Left renal cortex interstitium (tissue), 4 donors: Measurements from ENCODE around the gene ARID1B. TPM values are rescaled to one million over a fixed set of nuclear protein-coding genes. Genes with fewer than 3 reads are reported as not detected.

Experiments used
- DNase-seq, 4 donors: peaks; one replicate each; pipeline ENCODE4 v3.0.0-alpha.2; 2013; ENCODE audit warnings: low read depth in 4 of 4, low spot score in 2 of 4, missing footprints in 1 of 4
- polyA plus RNA-seq, 4 donors: library from polyadenylated mRNA; unstranded; fragments of 120-200 nt; gene quantifications; one replicate each; pipeline ENCODE4 v1.2.1, GENCODE V29; 2013; ENCODE audit not compliant: insufficient read length in 4 of 4

ARID1B gene
- polyA plus RNA-seq, 4 donors: 68.2 to 91.4 (median 76.9) TPM

- no peak for DNase-seq
Observed at GRCh38 chr6:156875062-156875461, 97.9 kb downstream of the ARID1B start.

DNA sequence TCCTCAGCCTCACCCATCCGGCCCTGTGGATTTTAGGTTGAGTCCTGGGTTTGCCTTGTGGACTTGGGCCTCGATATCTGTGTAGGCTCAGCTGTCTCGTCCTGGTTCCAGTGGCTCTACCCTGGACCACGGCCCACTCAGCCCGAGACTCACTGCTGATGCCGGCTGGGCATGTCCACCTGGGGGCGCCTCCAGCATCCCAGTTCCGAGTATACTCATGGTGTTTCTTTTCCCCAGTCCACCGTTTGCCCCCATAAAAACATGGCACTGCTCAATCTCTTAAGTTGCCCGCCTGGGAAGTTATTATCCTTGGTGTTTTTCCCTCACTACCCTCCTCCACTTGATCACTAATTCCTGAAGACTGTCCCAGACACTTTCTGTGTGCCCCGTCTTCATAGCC is 99.1 kb downstream of the ARID1B start:
- DNase-seq: no peak

DNA sequence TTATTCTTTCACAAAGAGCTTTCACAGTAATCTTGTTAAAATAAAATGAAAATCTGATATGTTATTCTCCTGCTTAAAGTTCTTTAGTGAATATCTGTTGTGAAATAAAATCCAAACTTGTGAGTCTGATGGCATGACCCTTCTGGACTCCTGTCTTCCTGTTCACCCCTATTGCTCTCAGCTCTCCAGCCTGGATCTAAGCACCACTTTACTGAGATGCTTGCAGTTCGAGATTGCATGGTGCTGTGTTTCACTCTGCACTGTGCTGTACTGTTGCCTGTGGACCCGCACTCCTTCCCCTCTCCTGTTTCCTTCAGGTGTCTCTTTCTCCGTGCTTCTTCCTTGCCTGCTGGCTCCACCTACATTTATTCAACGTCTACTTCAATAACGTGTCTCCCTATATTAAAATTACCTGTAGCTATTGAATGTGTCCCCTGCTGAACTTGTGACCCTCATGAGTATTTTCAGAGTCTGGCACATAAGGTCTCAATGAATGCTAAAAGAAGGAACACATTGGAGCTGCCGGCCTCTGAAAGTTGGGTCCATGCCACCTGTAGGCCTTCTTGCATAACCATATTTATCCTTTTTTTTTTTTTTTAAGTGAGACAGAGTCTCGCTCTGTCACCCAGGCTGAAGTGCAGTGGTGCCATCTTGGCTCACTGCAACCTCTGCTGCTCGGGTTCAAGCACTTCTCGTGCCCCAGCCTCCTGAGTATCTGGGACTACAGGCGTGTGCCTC is 100.1 kb downstream of the ARID1B start:
- DNase-seq: no peak

DNA sequence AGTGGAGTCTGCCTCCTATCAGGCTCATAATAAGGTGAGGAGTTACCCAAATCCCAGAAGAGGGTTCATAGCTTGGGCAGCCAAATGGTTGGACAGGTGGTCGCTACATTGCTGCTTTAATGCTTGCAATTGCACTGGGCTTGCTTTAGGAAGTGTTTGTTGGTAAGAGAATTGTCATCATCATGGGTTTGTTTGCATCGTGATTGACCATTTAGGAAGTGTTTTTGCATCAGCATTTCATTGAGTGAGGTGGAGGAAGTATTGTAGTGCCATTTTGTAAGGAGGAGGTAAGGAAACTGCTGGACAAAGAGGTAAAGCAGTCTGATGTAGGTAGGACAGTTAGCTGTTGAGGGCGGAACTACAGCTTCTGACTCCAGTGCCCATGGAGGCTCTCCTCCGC is 101.5 kb downstream of the ARID1B start:
- no peak for DNase-seq

GRCh38 chr6:156879186-156879585 is 102.0 kb downstream of the ARID1B start:
- no peak for DNase-seq

GRCh38 chr6:156879591-156879990 is 102.4 kb downstream of the ARID1B start:
- DNase-seq: no peak

DNA sequence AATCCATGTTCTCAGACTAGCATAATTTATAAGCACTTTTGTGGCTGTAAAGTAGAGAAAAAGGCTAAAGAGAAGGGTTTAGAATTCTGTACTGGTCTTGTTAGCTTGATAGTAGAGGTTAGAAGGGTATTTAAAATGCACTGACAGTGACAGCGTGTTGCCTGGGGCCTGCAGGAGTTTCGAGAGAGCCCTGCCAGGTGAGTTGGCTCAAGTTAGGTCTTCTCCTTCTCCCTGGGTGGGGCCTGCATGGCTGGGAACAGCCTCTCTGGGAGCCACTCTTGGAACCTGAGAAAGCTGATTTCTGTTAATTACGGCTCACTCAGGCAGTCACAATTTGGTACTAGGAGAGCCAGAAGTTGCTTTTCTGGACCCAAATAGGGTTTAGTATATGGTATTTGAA is 103.7 kb downstream of the ARID1B start:
- DNase-seq: no peak

- DNase-seq: no peak
Observed at GRCh38 chr6:156881687-156882629, 104.8 kb downstream of the ARID1B start.

- no peak for DNase-seq
Observed at GRCh38 chr6:156883497-156884252, 106.5 kb downstream of the ARID1B start.

DNA sequence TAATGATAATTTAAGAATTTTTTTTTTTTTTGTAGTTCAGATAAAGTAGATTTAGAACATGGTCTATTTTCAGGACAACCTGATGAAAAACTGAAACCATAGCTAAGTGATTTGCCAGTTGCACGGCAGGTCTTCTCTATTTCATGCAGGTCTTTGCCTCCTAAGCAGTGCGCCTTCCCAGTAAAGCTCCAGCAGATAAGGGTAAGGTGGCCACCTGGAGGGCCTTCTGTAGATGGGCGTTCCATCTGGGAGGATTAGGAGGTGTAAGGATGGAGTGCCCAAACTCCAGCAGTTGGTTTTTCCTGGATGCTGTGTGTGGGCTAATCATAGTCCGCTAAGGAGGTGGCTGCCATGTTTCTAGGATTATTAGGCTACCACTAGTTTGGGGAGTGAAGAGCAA is 107.1 kb downstream of the ARID1B start:
- no peak for DNase-seq

DNA sequence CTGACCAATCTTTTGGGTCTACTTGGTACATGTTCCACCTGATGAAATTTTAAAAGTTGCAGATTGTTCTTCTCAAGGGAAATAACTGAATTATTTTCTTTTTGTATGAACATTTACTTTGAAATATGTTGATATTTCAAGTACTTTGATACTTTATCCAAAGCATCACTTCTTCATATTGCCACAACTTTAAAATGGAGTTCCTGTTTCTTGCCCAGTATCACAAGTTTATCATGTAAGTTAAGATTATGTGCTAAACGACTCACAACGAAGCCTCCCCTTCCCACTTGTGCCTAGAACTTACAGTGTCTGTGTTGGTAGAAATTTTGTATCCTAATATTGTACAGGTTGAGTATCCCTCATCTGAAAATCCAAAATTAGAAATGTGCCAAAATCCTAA is 108.4 kb downstream of the ARID1B start:
- DNase-seq: no peak

DNA sequence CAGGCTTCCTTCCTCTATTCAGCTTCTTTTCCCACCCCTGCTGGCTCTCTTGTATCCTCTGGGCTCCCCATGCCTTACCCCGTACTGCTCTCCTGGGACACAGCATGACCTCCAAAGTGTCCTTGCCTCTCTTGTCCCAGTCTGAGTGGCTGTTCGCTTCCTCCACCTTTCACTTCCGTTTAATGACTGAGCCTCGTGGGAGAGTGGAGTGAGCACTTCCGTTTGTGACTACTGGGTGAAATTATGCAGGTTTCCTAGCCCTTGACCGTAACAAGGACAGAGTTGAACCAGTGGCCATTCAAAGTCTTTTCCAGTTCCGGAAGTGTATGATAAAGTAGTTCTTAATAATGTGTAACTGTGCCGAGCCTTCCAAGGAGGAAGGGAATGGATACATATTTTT is 109.2 kb downstream of the ARID1B start:
- no peak for DNase-seq

- DNase-seq: no peak
Observed at GRCh38 chr6:156887623-156888269, 110.6 kb downstream of the ARID1B start.

GRCh38 chr6:156889469-156889868 is 112.3 kb downstream of the ARID1B start:
- DNase-seq: no peak

- DNase-seq: no peak
Observed at GRCh38 chr6:156889986-156890385, 112.8 kb downstream of the ARID1B start.

DNA sequence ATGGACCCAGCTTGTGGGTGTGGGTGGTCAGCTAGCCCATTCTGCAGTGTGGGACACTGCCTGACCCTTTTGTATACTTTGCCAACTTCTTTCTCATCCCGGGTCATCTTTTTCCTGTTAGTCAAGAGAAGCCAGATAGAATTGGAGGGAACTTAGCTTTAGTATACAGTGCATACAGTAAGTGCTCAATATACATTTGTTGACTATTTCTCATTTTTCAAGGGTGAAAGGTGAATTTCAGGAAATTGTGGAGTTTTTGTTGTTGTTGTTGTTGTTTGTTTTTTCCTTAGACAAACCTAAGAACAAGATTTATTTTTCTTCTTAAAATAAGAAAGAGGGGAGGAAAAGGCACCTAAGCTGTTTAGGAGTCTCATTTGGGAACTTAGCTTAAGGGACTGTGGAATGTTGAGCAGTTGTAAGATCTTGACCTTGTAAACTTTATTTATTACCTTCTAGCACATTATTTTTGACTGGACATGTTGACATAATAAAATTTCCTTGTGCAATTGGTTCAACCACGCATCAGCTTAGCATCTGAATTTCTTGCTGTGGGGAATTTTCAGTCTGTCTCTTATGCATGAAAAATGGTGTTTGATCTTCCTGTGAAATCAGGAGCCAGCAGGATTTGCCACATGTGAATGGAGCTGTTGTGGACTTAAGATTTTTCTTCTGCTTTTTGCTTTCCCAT is 113.6 kb downstream of the ARID1B start:
- no peak for DNase-seq

DNA sequence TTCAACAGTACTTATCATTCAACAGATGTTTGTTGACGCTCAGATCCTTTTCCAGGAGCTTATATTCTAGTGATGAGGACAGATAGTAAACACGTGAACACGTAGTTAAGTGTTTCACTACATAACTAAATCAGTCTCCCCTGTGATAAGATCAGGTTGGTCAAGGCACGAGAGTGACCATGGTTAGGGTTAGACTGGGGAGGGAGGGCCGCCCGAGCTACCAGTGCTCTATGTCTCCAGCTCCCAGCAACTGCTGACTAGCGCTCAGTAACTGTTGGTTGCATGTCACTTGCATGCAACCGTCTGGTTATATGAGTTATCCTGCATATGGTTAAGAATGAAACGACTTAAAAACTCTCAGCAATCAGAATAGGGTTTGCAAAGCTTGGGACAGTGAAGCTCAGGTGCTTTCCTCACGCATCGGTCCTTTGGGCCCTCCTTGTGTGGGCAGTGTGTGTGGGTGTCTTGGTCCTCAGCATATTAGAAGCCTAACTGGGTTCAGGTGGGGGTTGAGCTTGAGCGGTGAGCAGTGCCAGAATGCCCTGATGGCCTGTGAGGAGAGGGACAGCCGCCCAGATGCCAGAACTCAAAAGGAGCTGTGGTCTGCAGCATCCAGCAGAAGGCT is 120.8 kb downstream of the ARID1B start:
- DNase-seq: no peak

GRCh38 chr6:156899071-156899470 is 121.9 kb downstream of the ARID1B start:
- no peak for DNase-seq

GRCh38 chr6:156899532-156900135 is 122.5 kb downstream of the ARID1B start:
- no peak for DNase-seq
